Measurements from ENCODE around the gene ARHGEF10L.

Gene ARHGEF10L

DNA sequence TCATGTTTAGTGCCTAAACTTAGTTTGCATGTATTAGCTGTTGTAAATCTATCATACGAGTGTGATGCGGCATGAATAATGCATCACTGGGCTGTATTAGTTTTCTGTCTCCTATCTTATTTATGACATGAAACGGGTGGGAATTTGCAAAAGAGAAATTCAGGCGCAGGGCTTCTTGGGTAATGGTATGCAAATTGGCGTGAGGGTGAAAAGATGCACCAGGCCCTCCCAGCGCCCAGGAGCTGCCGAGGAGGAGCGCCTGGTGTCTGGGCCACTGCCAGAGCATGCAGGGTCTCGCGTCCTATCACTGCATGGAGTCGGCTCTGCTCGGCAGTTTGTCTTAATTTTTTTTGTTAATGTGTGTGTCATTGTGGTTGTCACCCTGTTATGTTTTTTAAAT, 132.7 kb downstream of the ARHGEF10L start:
- no peak for DNase-seq (ENCODE audit: low spot score)
- TF ChIP-seq, protein P1, sequence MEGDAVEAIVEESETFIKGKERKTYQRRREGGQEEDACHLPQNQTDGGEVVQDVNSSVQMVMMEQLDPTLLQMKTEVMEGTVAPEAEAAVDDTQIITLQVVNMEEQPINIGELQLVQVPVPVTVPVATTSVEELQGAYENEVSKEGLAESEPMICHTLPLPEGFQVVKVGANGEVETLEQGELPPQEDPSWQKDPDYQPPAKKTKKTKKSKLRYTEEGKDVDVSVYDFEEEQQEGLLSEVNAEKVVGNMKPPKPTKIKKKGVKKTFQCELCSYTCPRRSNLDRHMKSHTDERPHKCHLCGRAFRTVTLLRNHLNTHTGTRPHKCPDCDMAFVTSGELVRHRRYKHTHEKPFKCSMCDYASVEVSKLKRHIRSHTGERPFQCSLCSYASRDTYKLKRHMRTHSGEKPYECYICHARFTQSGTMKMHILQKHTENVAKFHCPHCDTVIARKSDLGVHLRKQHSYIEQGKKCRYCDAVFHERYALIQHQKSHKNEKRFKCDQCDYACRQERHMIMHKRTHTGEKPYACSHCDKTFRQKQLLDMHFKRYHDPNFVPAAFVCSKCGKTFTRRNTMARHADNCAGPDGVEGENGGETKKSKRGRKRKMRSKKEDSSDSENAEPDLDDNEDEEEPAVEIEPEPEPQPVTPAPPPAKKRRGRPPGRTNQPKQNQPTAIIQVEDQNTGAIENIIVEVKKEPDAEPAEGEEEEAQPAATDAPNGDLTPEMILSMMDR (IDR thresholded peaks at IDR 0.05; ENCODE audit: extremely low read depth, missing control alignments), result no peak

DNA sequence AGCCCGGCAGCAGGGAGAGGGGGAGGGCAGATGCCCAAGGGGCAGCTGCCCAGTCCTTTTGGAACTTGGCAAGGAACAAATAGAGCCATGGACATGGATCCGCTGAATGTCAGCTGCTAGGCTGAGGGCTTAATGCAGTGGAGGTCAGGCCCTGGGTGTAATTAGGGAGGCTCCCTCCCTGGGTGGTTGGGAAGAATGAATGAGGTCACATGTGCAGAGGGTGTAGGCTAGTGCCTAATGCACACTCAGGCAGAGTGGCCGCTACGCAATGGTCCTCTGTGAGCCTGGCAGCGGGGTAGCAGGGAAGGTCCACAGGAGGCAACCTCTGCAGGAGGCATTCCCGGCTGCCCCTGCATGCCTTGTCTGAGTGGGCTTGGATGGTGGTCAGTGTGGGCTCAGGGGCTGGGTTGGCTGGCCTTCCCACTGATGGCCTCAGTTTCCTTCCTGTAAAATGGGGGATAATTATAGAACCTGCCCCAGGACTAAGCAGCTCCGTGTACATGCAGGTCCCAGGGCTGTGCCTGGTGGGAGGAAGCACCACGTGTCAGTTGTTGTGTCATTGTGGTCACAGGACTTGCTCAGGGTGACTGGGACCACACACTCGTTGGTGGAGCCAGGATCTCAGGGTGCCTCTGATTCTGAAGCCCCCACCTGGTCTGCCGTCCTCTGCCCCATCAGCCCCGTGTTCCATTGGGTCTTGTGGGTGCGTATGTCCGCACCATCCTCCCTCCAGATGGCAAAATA, 134.0 kb downstream of the ARHGEF10L start:
- TF ChIP-seq, protein P1 (IDR thresholded peaks at IDR 0.05; ENCODE audit: extremely low read depth, missing control alignments), result no peak
- DNase-seq (ENCODE audit: low spot score), result no peak

DNA sequence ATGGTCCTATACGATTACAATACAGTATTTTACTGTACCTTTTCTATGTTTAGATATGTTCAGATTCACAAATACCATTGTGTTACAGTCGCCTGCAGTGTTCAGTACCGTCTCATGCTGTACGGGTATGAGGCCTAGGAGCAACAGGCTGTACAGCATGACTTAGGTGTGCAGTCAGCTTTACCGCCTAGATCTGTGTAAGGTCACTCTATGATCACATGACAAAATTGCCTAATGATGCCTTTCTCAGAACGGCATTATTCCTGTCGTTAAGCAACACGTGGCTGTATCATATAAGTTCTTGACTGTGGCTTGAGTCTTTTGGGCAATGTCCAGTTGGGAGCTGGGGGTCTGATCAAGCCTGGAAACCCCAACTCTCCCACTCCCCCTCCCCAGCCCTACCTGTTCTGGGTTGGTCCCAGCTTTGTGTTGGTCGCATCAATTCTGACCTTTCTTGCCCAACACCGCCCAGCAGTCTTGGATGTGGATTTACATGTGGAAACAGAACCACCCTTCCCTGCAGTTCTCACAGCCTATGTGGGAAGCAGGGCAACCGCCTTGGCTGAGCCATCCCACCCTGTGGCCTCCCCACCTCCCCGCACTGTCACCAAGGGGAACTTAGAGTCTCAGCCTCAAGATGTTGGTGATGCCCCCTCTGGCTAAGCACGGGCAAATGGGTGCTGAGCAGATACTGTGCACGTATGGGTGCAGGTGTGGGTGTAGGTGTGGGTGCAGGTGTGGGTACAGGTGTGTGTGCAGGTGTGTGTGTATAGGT, 135.4 kb downstream of the ARHGEF10L start:
- TF ChIP-seq, protein P1 (IDR thresholded peaks at IDR 0.05; ENCODE audit: extremely low read depth, missing control alignments), result no peak

DNA sequence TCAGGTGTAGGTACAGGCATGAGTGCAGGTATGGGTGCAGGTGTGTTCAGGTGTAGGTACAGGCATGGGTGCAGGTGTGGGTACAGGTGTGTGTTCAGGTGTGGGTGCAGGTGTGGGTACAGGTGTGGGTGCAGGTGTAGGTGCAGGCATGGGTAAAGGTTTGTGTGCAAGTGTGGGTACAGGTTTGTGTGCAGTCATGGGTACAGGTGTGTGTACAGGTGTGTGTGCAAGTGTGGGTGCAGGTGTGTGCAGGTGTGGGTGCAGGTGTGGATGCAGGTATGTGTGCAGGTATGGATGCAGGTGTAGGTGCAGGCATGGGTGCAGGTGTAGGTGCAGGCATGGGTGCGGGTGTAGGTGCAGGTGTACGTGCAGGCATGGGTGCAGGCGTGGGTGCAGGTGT, 136.2 kb downstream of the ARHGEF10L start:
- DNase-seq (ENCODE audit: low spot score), result no peak
- TF ChIP-seq, protein P1 (IDR thresholded peaks at IDR 0.05; ENCODE audit: extremely low read depth, missing control alignments), result no peak

More for the DNA sequence above, 135.4 kb downstream of the ARHGEF10L start:
- no peak for DNase-seq (ENCODE audit: low spot score)

DNA sequence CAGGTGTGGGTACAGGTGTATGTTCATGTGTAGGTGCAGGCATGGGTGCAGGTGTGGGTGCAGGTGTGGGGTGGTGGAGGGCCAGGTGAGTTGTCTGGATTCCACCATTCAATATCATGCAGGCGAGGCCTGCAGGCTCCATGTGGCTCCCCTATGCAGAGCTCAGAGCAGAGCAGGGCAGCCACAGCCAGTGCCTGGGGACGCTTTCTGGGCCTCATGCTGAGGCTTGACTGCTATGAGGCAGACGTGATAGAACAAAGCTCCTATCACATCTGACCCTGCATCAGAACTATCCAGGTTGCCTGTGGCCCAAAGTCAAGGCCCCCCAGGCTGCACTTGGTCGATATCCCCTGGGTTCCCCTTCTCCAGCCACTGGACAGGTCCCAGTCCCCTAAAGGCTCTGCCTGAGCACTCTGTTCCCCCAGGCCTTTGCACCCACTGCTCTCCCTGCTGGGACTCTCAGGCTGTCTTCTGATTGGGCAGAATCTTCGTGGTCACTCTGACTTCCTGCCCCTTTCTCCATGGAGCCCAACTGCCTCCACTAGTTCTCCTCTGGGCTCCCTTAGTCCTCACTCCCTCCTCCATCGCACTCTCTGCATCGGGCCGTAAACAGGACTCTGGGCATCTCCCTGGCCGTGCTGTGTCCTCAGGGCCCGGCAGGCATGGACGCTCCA, 137.0 kb downstream of the ARHGEF10L start:
- no peak for DNase-seq (ENCODE audit: low spot score)

DNA sequence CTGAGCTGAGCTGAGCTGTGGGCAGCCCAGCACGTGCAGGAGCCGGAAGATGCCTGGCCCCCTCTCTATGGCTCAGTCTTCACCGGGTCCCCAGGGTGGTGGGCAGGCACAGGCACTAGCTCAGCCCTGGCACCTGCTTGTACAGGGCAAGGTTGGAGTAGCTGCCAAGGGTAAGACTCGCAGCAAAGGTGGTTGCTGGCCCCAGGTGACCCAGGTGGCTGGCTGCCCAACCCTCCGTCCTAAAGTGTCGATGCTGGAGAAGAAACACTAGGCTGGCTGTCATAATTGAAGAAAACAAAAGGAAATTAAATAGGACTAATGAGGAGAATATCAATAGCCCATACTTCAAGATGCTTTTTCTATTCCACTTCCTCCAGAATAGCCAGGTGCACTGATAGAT, 138.5 kb downstream of the ARHGEF10L start:
- TF ChIP-seq, protein P1 (IDR thresholded peaks at IDR 0.05; ENCODE audit: extremely low read depth, missing control alignments), result no peak
- DNase-seq (ENCODE audit: low spot score), result no peak

More for the DNA sequence above, 137.0 kb downstream of the ARHGEF10L start:
- TF ChIP-seq, protein P1 (IDR thresholded peaks at IDR 0.05; ENCODE audit: extremely low read depth, missing control alignments), result no peak

DNA sequence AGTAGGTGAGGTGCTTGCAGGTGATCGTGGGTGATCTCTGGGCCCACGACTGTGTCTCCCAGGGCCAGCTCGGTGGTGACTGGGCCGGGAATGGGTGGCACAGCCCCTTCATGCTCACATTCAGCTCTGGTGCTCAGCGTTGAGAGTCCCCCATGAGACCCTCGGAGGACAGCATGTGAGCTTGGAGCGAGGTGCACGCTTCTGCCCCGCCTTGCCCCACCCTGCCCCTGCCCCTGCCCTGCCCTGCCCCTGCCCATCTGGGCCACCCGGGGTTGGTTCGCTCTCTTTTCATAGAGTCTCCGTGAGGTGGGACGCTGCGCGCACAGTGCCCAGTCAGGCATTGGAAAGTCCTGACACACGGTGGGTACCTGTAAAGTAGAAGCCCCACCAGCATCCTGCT, 140.4 kb downstream of the ARHGEF10L start:
- TF ChIP-seq, protein P1 (IDR thresholded peaks at IDR 0.05; ENCODE audit: extremely low read depth, missing control alignments), result no peak
- DNase-seq (ENCODE audit: low spot score), result no peak

All from GM20000 (cell line).